GM18858 (cell line): ENCODE results near the gene HOXD12.

ENCODE experiments used
- ATAC-seq: cut with Tn5 transposase; IDR thresholded peaks from one replicate; pipeline ENCODE4 v1.9.1; 2021; ENCODE audit not compliant: unreplicated experiment

Gene HOXD12

GRCh38 chr2:176080540-176081375 is 18.8 kb upstream of the HOXD12 start:
- ATAC-seq: no peak

GRCh38 chr2:176081376-176081836 is 18.2 kb upstream of the HOXD12 start:
- no peak for ATAC-seq

- no peak for ATAC-seq
These were observed 17.6 kb upstream of the HOXD12 start for GRCh38 chr2:176081837-176082524.

GRCh38 chr2:176082525-176082823 is 17.1 kb upstream of the HOXD12 start:
- ATAC-seq: no peak

- no peak for ATAC-seq
These were observed 16.5 kb upstream of the HOXD12 start for GRCh38 chr2:176082824-176083751.

- no peak for ATAC-seq
These were observed 15.8 kb upstream of the HOXD12 start, which contains the start of gene EVX2 for GRCh38 chr2:176083796-176084261. Gene EVX2 (minus strand): TSS chr2:176083962. CDS start chr2:176083776, 186 bp downstream.

GRCh38 chr2:176084611-176085119 is 14.9 kb upstream of the HOXD12 start:
- ATAC-seq: no peak

- ATAC-seq: no peak
These were observed 14.3 kb upstream of the HOXD12 start for GRCh38 chr2:176085120-176085788.

- no peak for ATAC-seq
These were observed 13.5 kb upstream of the HOXD12 start for GRCh38 chr2:176085861-176086771.

- no peak for ATAC-seq
These were observed 12.1 kb upstream of the HOXD12 start for GRCh38 chr2:176087330-176088047.

- no peak for ATAC-seq
These were observed 11.3 kb upstream of the HOXD12 start for GRCh38 chr2:176088048-176088936.

GRCh38 chr2:176088937-176089842 is 10.4 kb upstream of the HOXD12 start:
- no peak for ATAC-seq

- ATAC-seq: no peak
These were observed 9.7 kb upstream of the HOXD12 start for GRCh38 chr2:176089843-176090395.

GRCh38 chr2:176090862-176091261 is 8.7 kb upstream of the HOXD12 start:
- ATAC-seq: no peak

GRCh38 chr2:176091329-176092258 is 8.0 kb upstream of the HOXD12 start:
- no peak for ATAC-seq
